WTC11 (cell line): Measurements from ENCODE around the gene PLIN3. TPM values are rescaled to one million over a fixed set of nuclear protein-coding genes. Genes with fewer than 3 reads are reported as not detected.

Experiments used
- ATAC-seq: fragments of 200-7000 bp; cut with Tn5 transposase; 2 replicates; pipeline ENCODE4 v1.10.0; 2021; ENCODE audit warnings: mild to moderate bottlenecking, moderate library complexity
- CTCF ChIA-PET: fragments of 300-600 bp; sonication (Branson Sonifier 250); formaldehyde crosslinking; loops from one replicate; lab custom pipeline; 2021; ENCODE audit warnings: antibody characterized with exemption; lab: Charles Lee
- POLR2A ChIA-PET: fragments of 350-600 bp; sonication (Branson Sonifier 250); formaldehyde crosslinking; loops from one replicate; lab custom pipeline; 2021; ENCODE audit warnings: antibody characterized with exemption; lab: Charles Lee
- DNase-seq: peaks from one replicate; pipeline ENCODE4 v3.0.0; 2021; ENCODE audit warnings: low spot score
- H3K27ac Mint-ChIP-seq: 2 replicates; pipeline ENCODE4 v1.8.0; 2021; ENCODE audit warnings: mixed read lengths
- H3K27me3 Mint-ChIP-seq: 2 replicates; pipeline ENCODE4 v1.8.0; 2021; ENCODE audit warnings: low read depth, mild to moderate bottlenecking, moderate library complexity, mixed read lengths
- H3K36me3 Mint-ChIP-seq: 2 replicates; pipeline ENCODE4 v1.8.0; 2021; ENCODE audit warnings: mixed read lengths
- H3K4me1 Mint-ChIP-seq: 2 replicates; pipeline ENCODE4 v1.8.0; 2022; ENCODE audit warnings: mixed read lengths
- H3K4me3 Mint-ChIP-seq: 2 replicates; pipeline ENCODE4 v1.8.0; 2021; ENCODE audit warnings: mild to moderate bottlenecking, moderate library complexity, mixed read lengths
- H3K9me3 Mint-ChIP-seq: 2 replicates; pipeline ENCODE4 v1.8.0; 2021; ENCODE audit warnings: mixed read lengths
- CBFB ChIP-seq: sonication (generic); formaldehyde crosslinking; IDR thresholded peaks from 2 replicates; pipeline ENCODE4 v1.8.1; 2022; ENCODE audit warnings: mild to moderate bottlenecking, low read depth, missing genetic modification reagents
- CREB1 ChIP-seq: sonication (generic); formaldehyde crosslinking; IDR thresholded peaks from 2 replicates; pipeline ENCODE4 v1.8.0; 2023; ENCODE audit warnings: mild to moderate bottlenecking, missing genetic modification reagents
- E2F1 ChIP-seq: sonication (generic); formaldehyde crosslinking; IDR thresholded peaks from 2 replicates; pipeline ENCODE4 v1.8.0; 2022; ENCODE audit warnings: mild to moderate bottlenecking, missing genetic modification reagents
- E2F4 ChIP-seq: sonication (generic); formaldehyde crosslinking; IDR thresholded peaks from 2 replicates; pipeline ENCODE4 v1.8.1; 2022; ENCODE audit warnings: low read depth, mild to moderate bottlenecking, moderate library complexity, missing genetic modification reagents, borderline replicate concordance
- ESRRA ChIP-seq: sonication (generic); formaldehyde crosslinking; IDR thresholded peaks from 2 replicates; pipeline ENCODE4 v1.8.1; 2022; ENCODE audit warnings: mild to moderate bottlenecking, missing genetic modification reagents, borderline replicate concordance
- ETV6 ChIP-seq: sonication (generic); formaldehyde crosslinking; IDR thresholded peaks from 2 replicates; pipeline ENCODE4 v1.8.1; 2022; ENCODE audit warnings: mild to moderate bottlenecking, missing genetic modification reagents
- MXD4 ChIP-seq: fragments of 250-450 bp; sonication (Bioruptor Pico); IDR thresholded peaks from 2 replicates; pipeline ENCODE4 v1.8.0; 2021; ENCODE audit warnings: mild to moderate bottlenecking, moderate library complexity, borderline replicate concordance
- RELA ChIP-seq: sonication (generic); formaldehyde crosslinking; IDR thresholded peaks from 2 replicates; pipeline ENCODE4 v1.8.1; 2022; ENCODE audit warnings: missing genetic modification reagents, mild to moderate bottlenecking, borderline replicate concordance
- TCF7 ChIP-seq: sonication (generic); formaldehyde crosslinking; IDR thresholded peaks from 2 replicates; pipeline ENCODE4 v1.8.0; 2022; ENCODE audit warnings: mild to moderate bottlenecking, low read depth, missing genetic modification reagents, moderate library complexity
- ZBTB21 ChIP-seq: sonication (generic); formaldehyde crosslinking; IDR thresholded peaks from 2 replicates; pipeline ENCODE4 v1.8.1; 2023; ENCODE audit warnings: mild to moderate bottlenecking, missing genetic modification reagents, borderline replicate concordance
- ZBTB43 ChIP-seq: sonication (generic); formaldehyde crosslinking; IDR thresholded peaks from 2 replicates; pipeline ENCODE4 v1.8.1; 2023; ENCODE audit warnings: mild to moderate bottlenecking, missing genetic modification reagents
- ZMAT4 ChIP-seq: fragments of 250-450 bp; sonication (Bioruptor Pico); IDR thresholded peaks from 2 replicates; pipeline ENCODE4 v1.9.0; 2021; ENCODE audit warnings: mild to moderate bottlenecking
- ZNF121 ChIP-seq: sonication (generic); formaldehyde crosslinking; IDR thresholded peaks from 2 replicates; pipeline ENCODE4 v1.8.0; 2023; ENCODE audit warnings: missing genetic modification reagents
- ZNF138 ChIP-seq: sonication (generic); formaldehyde crosslinking; conservative IDR thresholded peaks from 2 replicates; pipeline ENCODE4 v1.8.1; 2022; ENCODE audit warnings: mild to moderate bottlenecking, moderate library complexity, missing genetic modification reagents
- ZNF232 ChIP-seq: sonication (generic); formaldehyde crosslinking; IDR thresholded peaks from 2 replicates; pipeline ENCODE4 v1.8.0; 2022; ENCODE audit warnings: mild to moderate bottlenecking, missing genetic modification reagents
- ZNF317 ChIP-seq: sonication (generic); formaldehyde crosslinking; IDR thresholded peaks from 2 replicates; pipeline ENCODE4 v1.8.1; 2023; ENCODE audit warnings: low read depth, mild to moderate bottlenecking, moderate library complexity, missing genetic modification reagents, borderline replicate concordance
- total RNA-seq: library from RNA; stranded (reverse); gene quantifications from 3 replicates; pipeline ENCODE4 v1.2.3, GENCODE V29; 2021
- TF ChIP-seq, protein P1 (sequence below): fragments of 250-450 bp; sonication (Bioruptor Pico); IDR thresholded peaks from 2 replicates; pipeline ENCODE4 v1.8.0; 2021; ENCODE audit warnings: mild to moderate bottlenecking
- TF ChIP-seq, protein P2 (sequence below): sonication (generic); formaldehyde crosslinking; IDR thresholded peaks from 2 replicates; pipeline ENCODE4 v1.8.0; 2022; ENCODE audit warnings: mild to moderate bottlenecking, missing genetic modification reagents
- TF ChIP-seq, protein P3 (sequence below): sonication (generic); formaldehyde crosslinking; conservative IDR thresholded peaks from 2 replicates; pipeline ENCODE4 v1.8.1; 2022; ENCODE audit warnings: mild to moderate bottlenecking, missing genetic modification reagents
- TF ChIP-seq, protein P4 (sequence below): sonication (generic); formaldehyde crosslinking; IDR thresholded peaks from 2 replicates; pipeline ENCODE4 v1.8.1; 2023; ENCODE audit warnings: mild to moderate bottlenecking, missing genetic modification reagents, borderline replicate concordance

The PLIN3 gene
- total RNA-seq, 1 experiment from 2014 or later: 61.3 TPM

GRCh38 chr19:4830768-4831265 is 36.6 kb downstream of the PLIN3 start:
- no peak for ATAC-seq

GRCh38 chr19:4830332-4830731 is 37.1 kb downstream of the PLIN3 start:
- H3K27me3 Mint-ChIP-seq: peaks cover 29% of the 10 kb centered on the region

More at GRCh38 chr19:4830768-4831265, 36.6 kb downstream of the PLIN3 start:
- no peak overlapping the region for H3K27ac Mint-ChIP-seq
- TF ChIP-seq TCF7 (no peak), ETV6 (no peak), RELA (no peak), CBFB (CRISPR knock-in tag) (no peak), E2F4 (CRISPR knock-in tag) (no peak), ZNF138 (CRISPR knock-in tag) (no peak), ZBTB21 (no peak), ZNF232 (CRISPR knock-in tag) (no peak), MXD4 (CRISPR knock-in tag) (no peak), E2F1 (CRISPR knock-in tag) (no peak), ESRRA (no peak), ZMAT4 (CRISPR knock-in tag) (no peak), ZBTB43 (CRISPR knock-in tag) (no peak)
- TF ChIP-seq, protein P1, sequence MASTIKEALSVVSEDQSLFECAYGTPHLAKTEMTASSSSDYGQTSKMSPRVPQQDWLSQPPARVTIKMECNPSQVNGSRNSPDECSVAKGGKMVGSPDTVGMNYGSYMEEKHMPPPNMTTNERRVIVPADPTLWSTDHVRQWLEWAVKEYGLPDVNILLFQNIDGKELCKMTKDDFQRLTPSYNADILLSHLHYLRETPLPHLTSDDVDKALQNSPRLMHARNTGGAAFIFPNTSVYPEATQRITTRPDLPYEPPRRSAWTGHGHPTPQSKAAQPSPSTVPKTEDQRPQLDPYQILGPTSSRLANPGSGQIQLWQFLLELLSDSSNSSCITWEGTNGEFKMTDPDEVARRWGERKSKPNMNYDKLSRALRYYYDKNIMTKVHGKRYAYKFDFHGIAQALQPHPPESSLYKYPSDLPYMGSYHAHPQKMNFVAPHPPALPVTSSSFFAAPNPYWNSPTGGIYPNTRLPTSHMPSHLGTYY (CRISPR knock-in tag): no peak
- TF ChIP-seq, protein P2, sequence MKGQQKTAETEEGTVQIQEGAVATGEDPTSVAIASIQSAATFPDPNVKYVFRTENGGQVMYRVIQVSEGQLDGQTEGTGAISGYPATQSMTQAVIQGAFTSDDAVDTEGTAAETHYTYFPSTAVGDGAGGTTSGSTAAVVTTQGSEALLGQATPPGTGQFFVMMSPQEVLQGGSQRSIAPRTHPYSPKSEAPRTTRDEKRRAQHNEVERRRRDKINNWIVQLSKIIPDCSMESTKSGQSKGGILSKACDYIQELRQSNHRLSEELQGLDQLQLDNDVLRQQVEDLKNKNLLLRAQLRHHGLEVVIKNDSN (CRISPR knock-in tag): no peak
- TF ChIP-seq, protein P3, sequence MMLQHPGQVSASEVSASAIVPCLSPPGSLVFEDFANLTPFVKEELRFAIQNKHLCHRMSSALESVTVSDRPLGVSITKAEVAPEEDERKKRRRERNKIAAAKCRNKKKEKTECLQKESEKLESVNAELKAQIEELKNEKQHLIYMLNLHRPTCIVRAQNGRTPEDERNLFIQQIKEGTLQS: no peak
- no peak for DNase-seq
- no peaks in the 10 kb centered on the region for H3K9me3 Mint-ChIP-seq
- H3K4me1 Mint-ChIP-seq: no peaks in the 10 kb centered on the region
- ChIA-PET POLR2A (interaction anchor here (0.5 kb wide), 1 partner anchor 349 kb away, joined by 3 read pairs; no protein-coding TSS in a partner anchor), CTCF (interaction anchor here (0.5 to 2.5 kb wide), 4 partner anchors 14 to 1525 kb away, joined by 3 to 14 read pairs (median 8); no protein-coding TSS in a partner anchor)
- peak overlapping the region; percentile 62 for H3K4me3 Mint-ChIP-seq
- peaks cover 29% of the 10 kb centered on the region for H3K27me3 Mint-ChIP-seq
- no peaks in the 10 kb centered on the region for H3K36me3 Mint-ChIP-seq

More at GRCh38 chr19:4830332-4830731, 37.1 kb downstream of the PLIN3 start:
- Mint-ChIP-seq H3K4me3 (peak overlapping the region; percentile 62), H3K9me3 (no peaks in the 10 kb centered on the region), H3K4me1 (no peaks in the 10 kb centered on the region), H3K36me3 (no peaks in the 10 kb centered on the region), H3K27ac (no peak overlapping the region)
- CTCF ChIA-PET: interaction anchor here (2.1 to 2.5 kb wide), 2 partner anchors 21 kb away, joined by 13 to 14 read pairs; no protein-coding TSS in a partner anchor
- POLR2A ChIA-PET: interaction anchor here (0.5 kb wide), 1 partner anchor 350 kb away, joined by 3 read pairs; no protein-coding TSS in a partner anchor
- ATAC-seq (no peak), DNase-seq (no peak)
- TF ChIP-seq ZNF121 (CRISPR knock-in tag) (no peak), E2F1 (CRISPR knock-in tag) (no peak), ZNF317 (CRISPR knock-in tag) (no peak), TCF7 (no peak), CREB1 (CRISPR knock-in tag) (no peak), RELA (no peak)
- TF ChIP-seq, protein P4, sequence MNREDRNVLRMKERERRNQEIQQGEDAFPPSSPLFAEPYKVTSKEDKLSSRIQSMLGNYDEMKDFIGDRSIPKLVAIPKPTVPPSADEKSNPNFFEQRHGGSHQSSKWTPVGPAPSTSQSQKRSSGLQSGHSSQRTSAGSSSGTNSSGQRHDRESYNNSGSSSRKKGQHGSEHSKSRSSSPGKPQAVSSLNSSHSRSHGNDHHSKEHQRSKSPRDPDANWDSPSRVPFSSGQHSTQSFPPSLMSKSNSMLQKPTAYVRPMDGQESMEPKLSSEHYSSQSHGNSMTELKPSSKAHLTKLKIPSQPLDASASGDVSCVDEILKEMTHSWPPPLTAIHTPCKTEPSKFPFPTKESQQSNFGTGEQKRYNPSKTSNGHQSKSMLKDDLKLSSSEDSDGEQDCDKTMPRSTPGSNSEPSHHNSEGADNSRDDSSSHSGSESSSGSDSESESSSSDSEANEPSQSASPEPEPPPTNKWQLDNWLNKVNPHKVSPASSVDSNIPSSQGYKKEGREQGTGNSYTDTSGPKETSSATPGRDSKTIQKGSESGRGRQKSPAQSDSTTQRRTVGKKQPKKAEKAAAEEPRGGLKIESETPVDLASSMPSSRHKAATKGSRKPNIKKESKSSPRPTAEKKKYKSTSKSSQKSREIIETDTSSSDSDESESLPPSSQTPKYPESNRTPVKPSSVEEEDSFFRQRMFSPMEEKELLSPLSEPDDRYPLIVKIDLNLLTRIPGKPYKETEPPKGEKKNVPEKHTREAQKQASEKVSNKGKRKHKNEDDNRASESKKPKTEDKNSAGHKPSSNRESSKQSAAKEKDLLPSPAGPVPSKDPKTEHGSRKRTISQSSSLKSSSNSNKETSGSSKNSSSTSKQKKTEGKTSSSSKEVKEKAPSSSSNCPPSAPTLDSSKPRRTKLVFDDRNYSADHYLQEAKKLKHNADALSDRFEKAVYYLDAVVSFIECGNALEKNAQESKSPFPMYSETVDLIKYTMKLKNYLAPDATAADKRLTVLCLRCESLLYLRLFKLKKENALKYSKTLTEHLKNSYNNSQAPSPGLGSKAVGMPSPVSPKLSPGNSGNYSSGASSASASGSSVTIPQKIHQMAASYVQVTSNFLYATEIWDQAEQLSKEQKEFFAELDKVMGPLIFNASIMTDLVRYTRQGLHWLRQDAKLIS: no peak
